ENCODE measurements around the gene POLH. TPM values are rescaled to one million over a fixed set of nuclear protein-coding genes. Genes with fewer than 3 reads are reported as not detected.

Gene POLH
- total and polyA plus RNA-seq, 3 experiments from 2014 or later = 15.6 to 38.6 (median 33.8) TPM

GRCh38 chr6:43608807-43609206 lies 32.8 kb downstream of the POLH start:
- no peaks in the 10 kb centered on the region for H3K4me1 ChIP-seq (ENCODE audit: insufficient read depth, low read length)
- H3K4me3 Mint-ChIP-seq = no peak overlapping the region
- DNase-seq = no peak
- ChIA-PET POLR2A (no interaction called here), CTCF (interaction anchor here (0.7 to 2.8 kb wide), 11 partner anchors 9 to 470 kb away, joined by 3 to 11 read pairs (median 5); partner anchors contain the start of genes GTPBP2 and MAD2L1BP)
- no peaks in the 10 kb centered on the region for H3K27me3 ChIP-seq (ENCODE audit: insufficient read depth, low read length, poor library complexity, severe bottlenecking)
- H3K27ac Mint-ChIP-seq = peak overlapping the region in 4 of 8 donors; percentile 3 to 56 (median 28)
- H3K9me3 ChIP-seq (ENCODE audit: low read length) = no peaks in the 10 kb centered on the region
- no peaks in the 10 kb centered on the region for H3K9me3 Mint-ChIP-seq
- H3K27me3 Mint-ChIP-seq = no peaks in the 10 kb centered on the region
- H3K36me3 Mint-ChIP-seq = peaks cover 0 to 64% (median 21%) of the 10 kb centered on the region in 3 donors
- peaks cover 3 to 6% (median 4%) of the 10 kb centered on the region in 3 donors for H3K4me1 Mint-ChIP-seq
- no peak overlapping the region for H3K4me3 ChIP-seq (ENCODE audit: low read length)
- peaks cover 25% of the 10 kb centered on the region for H3K36me3 ChIP-seq (ENCODE audit: insufficient read depth, low read length)
- H3K27ac ChIP-seq (ENCODE audit: low read depth, low read length) = no peak overlapping the region

GRCh38 chr6:43609402-43609801 lies 33.4 kb downstream of the POLH start:
- ChIA-PET POLR2A (no interaction called here), CTCF (interaction anchor here (1.2 to 2.1 kb wide), 5 partner anchors 12 to 470 kb away, joined by 4 to 9 read pairs (median 5); partner anchors contain the start of gene MAD2L1BP)
- no peak for DNase-seq
- Histone ChIP-seq H3K36me3 (ENCODE audit: insufficient read depth, low read length) (peaks cover 30% of the 10 kb centered on the region), H3K4me1 (ENCODE audit: insufficient read depth, low read length) (no peaks in the 10 kb centered on the region), H3K27ac (ENCODE audit: low read depth, low read length) (no peak overlapping the region), H3K9me3 (ENCODE audit: low read length) (no peaks in the 10 kb centered on the region), H3K27me3 (ENCODE audit: insufficient read depth, low read length, poor library complexity, severe bottlenecking) (no peaks in the 10 kb centered on the region), H3K4me3 (ENCODE audit: low read length) (no peak overlapping the region)
- no peaks in the 10 kb centered on the region for H3K9me3 Mint-ChIP-seq
- H3K36me3 Mint-ChIP-seq = peaks cover 0 to 63% (median 20%) of the 10 kb centered on the region in 3 donors
- no peaks in the 10 kb centered on the region for H3K27me3 Mint-ChIP-seq
- peaks cover 3 to 6% (median 4%) of the 10 kb centered on the region in 3 donors for H3K4me1 Mint-ChIP-seq
- H3K27ac Mint-ChIP-seq = peak overlapping the region in 1 of 8 donors; percentile 46
- no peak overlapping the region for H3K4me3 Mint-ChIP-seq

GRCh38 chr6:43610431-43610830 lies 34.4 kb downstream of the POLH start:
- CTCF ChIA-PET = no interaction called here
- POLR2A ChIA-PET = no interaction called here
- H3K27ac ChIP-seq (ENCODE audit: low read depth, low read length) = no peak overlapping the region
- H3K4me1 ChIP-seq (ENCODE audit: insufficient read depth, low read length) = no peaks in the 10 kb centered on the region
- Mint-ChIP-seq H3K4me1 (peaks cover 3 to 6% (median 4%) of the 10 kb centered on the region in 3 donors), H3K36me3 (peaks cover 0 to 61% (median 18%) of the 10 kb centered on the region in 3 donors), H3K27me3 (no peaks in the 10 kb centered on the region), H3K9me3 (no peaks in the 10 kb centered on the region), H3K4me3 (no peak overlapping the region), H3K27ac (peak overlapping the region in 2 of 8 donors; percentile 22 to 55)
- peaks cover 30% of the 10 kb centered on the region for H3K36me3 ChIP-seq (ENCODE audit: insufficient read depth, low read length)
- no peaks in the 10 kb centered on the region for H3K9me3 ChIP-seq (ENCODE audit: low read length)
- DNase-seq = no peak
- H3K27me3 ChIP-seq (ENCODE audit: insufficient read depth, low read length, poor library complexity, severe bottlenecking) = no peaks in the 10 kb centered on the region
- H3K4me3 ChIP-seq (ENCODE audit: low read length) = no peak overlapping the region

GRCh38 chr6:43613721-43614395 lies 37.9 kb downstream of the POLH start:
- ChIA-PET POLR2A (interaction anchor here (0.5 to 0.6 kb wide), 2 partner anchors 82 to 868 kb away, joined by 3 read pairs; partner anchors contain the start of gene TBCC), CTCF (no interaction called here)
- DNase-seq = no peak
- H3K27me3 ChIP-seq (ENCODE audit: insufficient read depth, low read length, poor library complexity, severe bottlenecking) = no peaks in the 10 kb centered on the region
- no peaks in the 10 kb centered on the region for H3K4me1 ChIP-seq (ENCODE audit: insufficient read depth, low read length)
- no peak overlapping the region for H3K27ac ChIP-seq (ENCODE audit: low read depth, low read length)
- Mint-ChIP-seq H3K27ac (no peak overlapping the region), H3K27me3 (no peaks in the 10 kb centered on the region), H3K4me3 (no peak overlapping the region), H3K4me1 (peaks cover 0 to 2% (median 0%) of the 10 kb centered on the region in 3 donors), H3K9me3 (no peaks in the 10 kb centered on the region), H3K36me3 (peaks cover 0 to 46% (median 11%) of the 10 kb centered on the region in 3 donors)
- peaks cover 30% of the 10 kb centered on the region for H3K36me3 ChIP-seq (ENCODE audit: insufficient read depth, low read length)
- H3K4me3 ChIP-seq (ENCODE audit: low read length) = no peak overlapping the region
- H3K9me3 ChIP-seq (ENCODE audit: low read length) = no peaks in the 10 kb centered on the region

GRCh38 chr6:43614396-43614730 lies 38.4 kb downstream of the POLH start:
- Mint-ChIP-seq H3K4me1 (peaks cover 0 to 2% (median under 1%) of the 10 kb centered on the region in 3 donors), H3K36me3 (peaks cover 0 to 44% (median 10%) of the 10 kb centered on the region in 3 donors), H3K27me3 (no peaks in the 10 kb centered on the region), H3K9me3 (no peaks in the 10 kb centered on the region), H3K4me3 (no peak overlapping the region), H3K27ac (no peak overlapping the region)
- H3K27ac ChIP-seq (ENCODE audit: low read depth, low read length) = no peak overlapping the region
- H3K4me1 ChIP-seq (ENCODE audit: insufficient read depth, low read length) = no peaks in the 10 kb centered on the region
- POLR2A ChIA-PET = interaction anchor here (0.6 kb wide), 1 partner anchor 868 kb away, joined by 3 read pairs; the partner anchor contains the start of gene TBCC
- DNase-seq = no peak
- CTCF ChIA-PET = no interaction called here
- no peaks in the 10 kb centered on the region for H3K27me3 ChIP-seq (ENCODE audit: insufficient read depth, low read length, poor library complexity, severe bottlenecking)
- H3K4me3 ChIP-seq (ENCODE audit: low read length) = no peak overlapping the region
- peaks cover 28% of the 10 kb centered on the region for H3K36me3 ChIP-seq (ENCODE audit: insufficient read depth, low read length)
- H3K9me3 ChIP-seq (ENCODE audit: low read length) = no peaks in the 10 kb centered on the region

- Histone ChIP-seq H3K9me3 (ENCODE audit: low read length) (no peaks in the 10 kb centered on the region), H3K4me1 (ENCODE audit: insufficient read depth, low read length) (no peaks in the 10 kb centered on the region), H3K4me3 (ENCODE audit: low read length) (no peak overlapping the region), H3K36me3 (ENCODE audit: insufficient read depth, low read length) (peaks cover 26% of the 10 kb centered on the region), H3K27ac (ENCODE audit: low read depth, low read length) (no peak overlapping the region), H3K27me3 (ENCODE audit: insufficient read depth, low read length, poor library complexity, severe bottlenecking) (no peaks in the 10 kb centered on the region)
- Mint-ChIP-seq H3K27me3 (no peaks in the 10 kb centered on the region), H3K27ac (peak overlapping the region in 1 of 8 donors; percentile 52), H3K9me3 (no peaks in the 10 kb centered on the region), H3K4me3 (no peak overlapping the region), H3K4me1 (peaks cover 0 to 6% (median 6%) of the 10 kb centered on the region in 3 donors), H3K36me3 (peaks cover 0 to 52% (median 4%) of the 10 kb centered on the region in 3 donors)
- CTCF ChIA-PET = interaction anchor here (1.6 kb wide), 1 partner anchor 9 kb away, joined by 5 read pairs; no protein-coding TSS in a partner anchor
- DNase-seq = no peak
- POLR2A ChIA-PET = no interaction called here
Measured at GRCh38 chr6:43616725-43617472, 40.9 kb downstream of the POLH start.

- H3K9me3 Mint-ChIP-seq = no peaks in the 10 kb centered on the region
- no peaks in the 10 kb centered on the region for H3K27me3 Mint-ChIP-seq
- peaks cover 3 to 14% (median 11%) of the 10 kb centered on the region in 3 donors for H3K4me1 Mint-ChIP-seq
- Histone ChIP-seq H3K27ac (ENCODE audit: low read depth, low read length) (no peak overlapping the region), H3K4me3 (ENCODE audit: low read length) (no peak overlapping the region), H3K36me3 (ENCODE audit: insufficient read depth, low read length) (peaks cover 27% of the 10 kb centered on the region), H3K4me1 (ENCODE audit: insufficient read depth, low read length) (no peaks in the 10 kb centered on the region), H3K9me3 (ENCODE audit: low read length) (no peaks in the 10 kb centered on the region), H3K27me3 (ENCODE audit: insufficient read depth, low read length, poor library complexity, severe bottlenecking) (no peaks in the 10 kb centered on the region)
- POLR2A ChIA-PET = no interaction called here
- peak overlapping the region in 1 of 8 donors; percentile 32 for H3K27ac Mint-ChIP-seq
- DNase-seq = no peak
- H3K4me3 Mint-ChIP-seq = no peak overlapping the region
- H3K36me3 Mint-ChIP-seq = peaks cover 0 to 73% (median 2%) of the 10 kb centered on the region in 3 donors
- CTCF ChIA-PET = interaction anchor here (0.6 kb wide), 1 partner anchor 500 kb away, joined by 3 read pairs; no protein-coding TSS in a partner anchor
Measured at GRCh38 chr6:43621078-43621835, 45.3 kb downstream of the POLH start.

Measured in CD8-positive, alpha-beta memory T cell (primary cell).